ENCODE measurements around the gene BRMS1L. TPM values are rescaled to one million over a fixed set of nuclear protein-coding genes. Genes with fewer than 3 reads are reported as not detected.

BRMS1L gene
- total RNA-seq, 1 experiment from 2014 or later: 7.7 TPM

- DNase-seq (ENCODE audit: extremely low read depth, low read depth): no peak
These were observed 85.0 kb downstream of the BRMS1L start for GRCh38 chr14:35911097-35911496.

DNA sequence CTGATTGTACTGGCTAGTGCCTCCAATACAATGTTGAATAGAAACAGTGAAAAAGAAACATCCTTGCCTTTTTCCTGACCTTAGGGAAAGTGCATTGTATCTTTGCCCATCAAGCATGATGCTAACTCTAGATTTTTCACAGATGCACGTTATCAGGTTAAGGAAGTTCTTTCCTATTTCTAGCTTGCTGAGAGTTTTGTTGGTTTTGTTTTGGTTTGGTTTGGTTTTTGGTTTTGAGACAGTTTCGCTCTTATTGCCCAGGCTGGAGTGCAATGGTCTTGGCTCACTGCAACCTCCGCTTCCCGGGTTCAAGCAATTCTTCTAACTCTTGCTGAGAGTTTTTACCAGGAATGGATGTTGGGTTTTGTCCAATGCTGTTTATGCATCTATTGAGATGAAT lies 89.0 kb downstream of the BRMS1L start:
- no peak for DNase-seq (ENCODE audit: extremely low read depth, low read depth)

- DNase-seq (ENCODE audit: extremely low read depth, low read depth): no peak
These were observed 89.6 kb downstream of the BRMS1L start for GRCh38 chr14:35915775-35916174.

Other genes starting within 250 kb of the BRMS1L start
- gene RALGAPA1, start 17.0 kb upstream of the BRMS1L start, total RNA-seq (2014; rRNA removed; shearing (Covaris generic)): 44.7 and 52.8 TPM in 2 replicates